ENCODE data around the gene GPNMB. TPM values are rescaled to one million over a fixed set of nuclear protein-coding genes. Genes with fewer than 3 reads are reported as not detected.
A peak's percentile ranks its signal among the peaks of the same experiment; 100 is the strongest.

The GPNMB gene
- total and polyA plus RNA-seq, 2 of the 13 experiments (the other 11 are each of a cell fraction or from before 2014, with no cell fraction given) = 1.1 to 1.6 TPM

- TF ChIP-seq HNRNPK (IDR thresholded peaks at IDR 0.05; ENCODE audit: low read depth, low read length, poor library complexity, severe bottlenecking) (no peak), ZNF253 (CRISPR knock-in tag; IDR thresholded peaks at IDR 0.05; ENCODE audit: borderline replicate concordance) (no peak), PAWR (CRISPR knock-in tag; IDR thresholded peaks at IDR 0.05; ENCODE audit: borderline replicate concordance) (no peak), ZSCAN22 (CRISPR knock-in tag; IDR thresholded peaks at IDR 0.05) (no peak)
Observed at GRCh38 chr7:23260371-23260770, 13.8 kb downstream of the GPNMB start (continued).

DNA sequence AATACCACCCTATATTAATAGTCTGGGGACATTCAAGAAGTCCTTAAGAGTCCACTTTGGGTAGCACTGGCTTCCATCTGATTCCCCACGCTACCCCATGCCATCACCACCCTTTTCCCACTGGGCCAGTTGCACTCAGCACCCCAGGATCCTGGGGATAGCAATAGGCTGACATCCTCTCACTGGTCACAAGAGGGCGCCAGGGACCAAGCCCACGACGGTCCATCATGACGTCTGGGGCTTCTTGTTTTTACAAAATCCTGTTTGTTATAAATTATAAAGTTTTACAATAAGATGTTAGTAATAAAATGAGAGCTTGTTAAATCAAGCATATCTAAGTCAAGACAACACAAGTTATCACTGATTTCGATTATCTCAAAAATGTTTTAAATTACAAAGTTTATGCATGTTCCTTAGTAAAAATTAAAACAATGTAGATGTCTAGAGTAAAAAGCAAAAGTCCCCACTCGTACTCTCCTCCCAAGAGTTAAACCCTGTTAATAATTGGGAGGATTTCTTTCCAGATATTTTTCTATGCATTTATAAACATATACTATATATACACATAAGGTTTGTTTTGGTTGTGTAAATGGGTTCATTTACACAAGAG is 15.4 kb downstream of the GPNMB start:
- POLR2A ChIA-PET = no interaction called here
- WGBS (ENCODE audit: low lambda C conversion rate) = 0% methylated on average over 7 of the region's 7 CpGs
- ATAC-seq = peak; percentile 97
- no peak for TF ChIP-seq RELA (CRISPR knock-in tag; IDR thresholded peaks at IDR 0.05)
- no peak for TF ChIP-seq ZFYVE20 (CRISPR knock-in tag; IDR thresholded peaks at IDR 0.05; ENCODE audit: borderline replicate concordance, low read depth)
- TF ChIP-seq ZNF562 (CRISPR knock-in tag; IDR thresholded peaks at IDR 0.05; ENCODE audit: borderline replicate concordance) = no peak
- peak; percentile 28 for TF ChIP-seq XRCC5 (optimal IDR thresholded peaks at IDR 0.05; ENCODE audit: low read length)
- TF ChIP-seq BCL3 (CRISPR knock-in tag; IDR thresholded peaks at IDR 0.05) = no peak
- TF ChIP-seq, protein P1, sequence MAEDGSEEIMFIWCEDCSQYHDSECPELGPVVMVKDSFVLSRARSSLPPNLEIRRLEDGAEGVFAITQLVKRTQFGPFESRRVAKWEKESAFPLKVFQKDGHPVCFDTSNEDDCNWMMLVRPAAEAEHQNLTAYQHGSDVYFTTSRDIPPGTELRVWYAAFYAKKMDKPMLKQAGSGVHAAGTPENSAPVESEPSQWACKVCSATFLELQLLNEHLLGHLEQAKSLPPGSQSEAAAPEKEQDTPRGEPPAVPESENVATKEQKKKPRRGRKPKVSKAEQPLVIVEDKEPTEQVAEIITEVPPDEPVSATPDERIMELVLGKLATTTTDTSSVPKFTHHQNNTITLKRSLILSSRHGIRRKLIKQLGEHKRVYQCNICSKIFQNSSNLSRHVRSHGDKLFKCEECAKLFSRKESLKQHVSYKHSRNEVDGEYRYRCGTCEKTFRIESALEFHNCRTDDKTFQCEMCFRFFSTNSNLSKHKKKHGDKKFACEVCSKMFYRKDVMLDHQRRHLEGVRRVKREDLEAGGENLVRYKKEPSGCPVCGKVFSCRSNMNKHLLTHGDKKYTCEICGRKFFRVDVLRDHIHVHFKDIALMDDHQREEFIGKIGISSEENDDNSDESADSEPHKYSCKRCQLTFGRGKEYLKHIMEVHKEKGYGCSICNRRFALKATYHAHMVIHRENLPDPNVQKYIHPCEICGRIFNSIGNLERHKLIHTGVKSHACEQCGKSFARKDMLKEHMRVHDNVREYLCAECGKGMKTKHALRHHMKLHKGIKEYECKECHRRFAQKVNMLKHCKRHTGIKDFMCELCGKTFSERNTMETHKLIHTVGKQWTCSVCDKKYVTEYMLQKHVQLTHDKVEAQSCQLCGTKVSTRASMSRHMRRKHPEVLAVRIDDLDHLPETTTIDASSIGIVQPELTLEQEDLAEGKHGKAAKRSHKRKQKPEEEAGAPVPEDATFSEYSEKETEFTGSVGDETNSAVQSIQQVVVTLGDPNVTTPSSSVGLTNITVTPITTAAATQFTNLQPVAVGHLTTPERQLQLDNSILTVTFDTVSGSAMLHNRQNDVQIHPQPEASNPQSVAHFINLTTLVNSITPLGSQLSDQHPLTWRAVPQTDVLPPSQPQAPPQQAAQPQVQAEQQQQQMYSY (CRISPR knock-in tag; IDR thresholded peaks at IDR 0.05) = no peak
- TF ChIP-seq, protein P2, sequence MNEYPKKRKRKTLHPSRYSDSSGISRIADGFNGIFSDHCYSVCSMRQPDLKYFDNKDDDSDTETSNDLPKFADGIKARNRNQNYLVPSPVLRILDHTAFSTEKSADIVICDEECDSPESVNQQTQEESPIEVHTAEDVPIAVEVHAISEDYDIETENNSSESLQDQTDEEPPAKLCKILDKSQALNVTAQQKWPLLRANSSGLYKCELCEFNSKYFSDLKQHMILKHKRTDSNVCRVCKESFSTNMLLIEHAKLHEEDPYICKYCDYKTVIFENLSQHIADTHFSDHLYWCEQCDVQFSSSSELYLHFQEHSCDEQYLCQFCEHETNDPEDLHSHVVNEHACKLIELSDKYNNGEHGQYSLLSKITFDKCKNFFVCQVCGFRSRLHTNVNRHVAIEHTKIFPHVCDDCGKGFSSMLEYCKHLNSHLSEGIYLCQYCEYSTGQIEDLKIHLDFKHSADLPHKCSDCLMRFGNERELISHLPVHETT (CRISPR knock-in tag; conservative IDR thresholded peaks at IDR 0.05) = no peak
- TF ChIP-seq NFYC (CRISPR knock-in tag; IDR thresholded peaks at IDR 0.05) = no peak
- TF ChIP-seq, protein P3, sequence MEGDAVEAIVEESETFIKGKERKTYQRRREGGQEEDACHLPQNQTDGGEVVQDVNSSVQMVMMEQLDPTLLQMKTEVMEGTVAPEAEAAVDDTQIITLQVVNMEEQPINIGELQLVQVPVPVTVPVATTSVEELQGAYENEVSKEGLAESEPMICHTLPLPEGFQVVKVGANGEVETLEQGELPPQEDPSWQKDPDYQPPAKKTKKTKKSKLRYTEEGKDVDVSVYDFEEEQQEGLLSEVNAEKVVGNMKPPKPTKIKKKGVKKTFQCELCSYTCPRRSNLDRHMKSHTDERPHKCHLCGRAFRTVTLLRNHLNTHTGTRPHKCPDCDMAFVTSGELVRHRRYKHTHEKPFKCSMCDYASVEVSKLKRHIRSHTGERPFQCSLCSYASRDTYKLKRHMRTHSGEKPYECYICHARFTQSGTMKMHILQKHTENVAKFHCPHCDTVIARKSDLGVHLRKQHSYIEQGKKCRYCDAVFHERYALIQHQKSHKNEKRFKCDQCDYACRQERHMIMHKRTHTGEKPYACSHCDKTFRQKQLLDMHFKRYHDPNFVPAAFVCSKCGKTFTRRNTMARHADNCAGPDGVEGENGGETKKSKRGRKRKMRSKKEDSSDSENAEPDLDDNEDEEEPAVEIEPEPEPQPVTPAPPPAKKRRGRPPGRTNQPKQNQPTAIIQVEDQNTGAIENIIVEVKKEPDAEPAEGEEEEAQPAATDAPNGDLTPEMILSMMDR (CRISPR knock-in tag; IDR thresholded peaks at IDR 0.05) = peak; percentile 84
- peak; percentile 68 for TF ChIP-seq SMC3 (IDR thresholded peaks at IDR 0.05; ENCODE audit: low read length)

More for the DNA sequence above, 15.4 kb downstream of the GPNMB start:
- DNase-seq (ENCODE audit: low spot score) (peak; percentile 58), FAIRE-seq (no peak)
- H3K79me2 ChIP-seq (ENCODE audit: insufficient read depth, low read length) = no peaks in the 10 kb centered on the region
- no peak overlapping the region for H3K27ac ChIP-seq (ENCODE audit: extremely low read length, insufficient read depth, low read length)
- H3K4me1 ChIP-seq (ENCODE audit: insufficient read depth, low read length) = no peaks in the 10 kb centered on the region
- in situ Hi-C loops (cut with HindIII; ENCODE audit: extremely low pct_ligation_motif_present, low pct_unique_long_range_greater_than_20kb) = loop anchor here (25.0 kb wide), 1 partner anchor 450 kb away; the partner anchor contains the start of gene STK31
- H3K27me3 ChIP-seq (ENCODE audit: control insufficient read depth in 1 of 2, insufficient read depth in 2 of 2, low read length in 2 of 2) = peaks cover 3 to 26% of the 10 kb centered on the region in 2 experiments; a peak in 3 of 5 replicates
- H3K36me3 ChIP-seq (replicated peaks in 1 of 2; ENCODE audit: control insufficient read depth in 1 of 2, insufficient read depth in 2 of 2, low read length in 2 of 2) = no peaks in the 10 kb centered on the region
- no peaks in the 10 kb centered on the region for H3K9me3 ChIP-seq (ENCODE audit: low read length)
- H3K9ac ChIP-seq (ENCODE audit: insufficient read depth, low read depth, low read length) = no peak overlapping the region
- H3K4me3 ChIP-seq (replicated peaks in 1 of 3; ENCODE audit: insufficient read depth in 1 of 3, low read depth in 2 of 3, low read length in 3 of 3) = no peak overlapping the region; a peak in 1 of 6 replicates
- intact Hi-C loops (cut with micrococcal nuclease; ENCODE audit: unreplicated experiment) = loop anchor here (2.0 to 10.0 kb wide), 3 partner anchors 77 to 451 kb away; partner anchors contain the start of gene KLHL7
- CTCF ChIA-PET (ENCODE audit: low intra/inter-chr PET ratio, low total read pairs) = interaction anchor here (1.5 kb wide), 1 partner anchor 11 kb away, joined by 5 read pairs; no protein-coding TSS in a partner anchor
- H4K20me1 ChIP-seq (ENCODE audit: insufficient read depth, low read length) = no peaks in the 10 kb centered on the region
- no TSS peak for BruUV-seq (replicated peaks)
- H2AFZ ChIP-seq (ENCODE audit: low read length) = no peak overlapping the region
- peak overlapping the region; percentile 41; the same call in 1 of the 2 replicates for H3K4me2 ChIP-seq (ENCODE audit: low read depth, low read length)

All from HepG2 (cell line).